Tibial nerve (tissue), 4 donors: ENCODE data around the gene STXBP6. TPM values are rescaled to one million over a fixed set of nuclear protein-coding genes. Genes with fewer than 3 reads are reported as not detected.

Source experiments
- DNase-seq, 2 donors: peaks; one replicate each; pipeline ENCODE4 v3.0.0-alpha.2; 2019; ENCODE audit warnings: low spot score in 2 of 2
- H3K27ac ChIP-seq, 4 donors: fragments of 200-600 bp; sonication (generic) in 3 of 4; one replicate each; pipeline ENCODE4 v1.5.1; 2017 to 2019; ENCODE audit warnings: mild to moderate bottlenecking in 1 of 4
- H3K27me3 ChIP-seq, 2 donors: fragments of 200-600 bp; sonication (generic) in 1 of 2; one replicate each; pipeline versions ENCODE4 v1.5.1 to v1.6.0; 2017 to 2019
- H3K36me3 ChIP-seq, 3 donors: fragments of 200-600 bp; sonication (generic); one replicate each; pipeline ENCODE4 v1.5.1; 2018 to 2019
- H3K4me1 ChIP-seq, 4 donors: fragments of 200-600 bp; sonication (generic) in 3 of 4; one replicate each; pipeline ENCODE4 v1.5.1; 2017 to 2019
- H3K4me3 ChIP-seq, 4 donors: fragments of 200-600 bp; sonication (generic) in 3 of 4; one replicate each; pipeline ENCODE4 v1.5.1; 2017 to 2019; ENCODE audit warnings: mild to moderate bottlenecking in 1 of 4, moderate library complexity in 1 of 4
- H3K9me3 ChIP-seq, 4 donors: fragments of 200-600 bp; sonication (generic) in 3 of 4; one replicate each; pipeline ENCODE4 v1.5.1; 2017 to 2019
- EP300 ChIP-seq, 2 donors: sonication (generic); formaldehyde crosslinking; IDR thresholded peaks; one replicate each; pipeline ENCODE4 v1.6.1; 2017; ENCODE audit warnings: antibody characterized with exemption in 2 of 2, mild to moderate bottlenecking in 1 of 2
- POLR2A ChIP-seq, 2 donors: fragments of 450-650 bp; IDR thresholded peaks; one replicate each; pipeline ENCODE4 v1.6.1; 2017; ENCODE audit warnings: antibody characterized with exemption in 2 of 2, mild to moderate bottlenecking in 2 of 2, moderate library complexity in 2 of 2
- WGBS, 2 donors: methylation state at CpG; one replicate each; pipeline ENCODE4 v1.1.5; 2018; 5-methylcytosine and 5-hydroxymethylcytosine counted together
- total RNA-seq, 4 donors: library from RNA; depleted of rRNA; stranded (reverse); fragments of >200 nt; gene quantifications; one replicate each; pipeline ENCODE4 v1.1.0, GENCODE V29; 2016
- TF ChIP-seq, protein P1 (sequence below), 5 experiments: fragments of 200-600 bp in 3 of 5; fragments of 450-650 bp in 2 of 5; sonication (generic) in 3 of 5; IDR thresholded peaks; one replicate each; pipeline ENCODE4 v1.5.1; 2016 to 2019; ENCODE audit warnings: antibody characterized with exemption in 5 of 5, mild to moderate bottlenecking in 3 of 5, moderate library complexity in 2 of 5

The STXBP6 gene
- total RNA-seq, 4 donors from 2014 or later, result 12.6 to 42.6 (median 33.5) TPM

DNA sequence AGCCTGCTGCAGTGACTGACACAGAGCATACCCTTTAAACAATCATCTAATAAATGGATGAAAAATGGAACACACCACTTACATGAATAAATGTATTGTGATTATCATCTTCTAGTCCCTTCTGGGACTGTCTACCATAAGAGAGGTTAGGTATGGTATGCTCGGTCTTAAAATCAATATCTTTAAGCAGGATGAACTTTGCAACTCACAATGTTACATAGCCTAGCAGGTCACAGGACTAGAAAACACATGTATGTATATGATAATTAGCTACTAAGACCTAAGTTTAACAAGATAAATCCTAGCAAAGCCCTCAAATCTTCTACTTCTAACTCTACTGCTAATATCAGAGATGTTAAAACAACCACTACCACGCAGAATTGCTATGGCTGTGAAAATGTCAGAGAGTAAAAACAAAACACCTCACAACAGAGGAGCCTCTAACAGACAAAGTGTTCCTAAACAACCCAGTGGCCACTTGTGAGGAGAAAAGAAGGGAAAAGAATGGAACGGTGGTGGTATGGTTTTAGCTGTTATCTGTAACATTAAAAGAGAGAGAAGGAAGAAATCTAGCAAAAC lies 139.4 kb downstream of the STXBP6 start:
- no peak for DNase-seq
- TF ChIP-seq, protein P1, sequence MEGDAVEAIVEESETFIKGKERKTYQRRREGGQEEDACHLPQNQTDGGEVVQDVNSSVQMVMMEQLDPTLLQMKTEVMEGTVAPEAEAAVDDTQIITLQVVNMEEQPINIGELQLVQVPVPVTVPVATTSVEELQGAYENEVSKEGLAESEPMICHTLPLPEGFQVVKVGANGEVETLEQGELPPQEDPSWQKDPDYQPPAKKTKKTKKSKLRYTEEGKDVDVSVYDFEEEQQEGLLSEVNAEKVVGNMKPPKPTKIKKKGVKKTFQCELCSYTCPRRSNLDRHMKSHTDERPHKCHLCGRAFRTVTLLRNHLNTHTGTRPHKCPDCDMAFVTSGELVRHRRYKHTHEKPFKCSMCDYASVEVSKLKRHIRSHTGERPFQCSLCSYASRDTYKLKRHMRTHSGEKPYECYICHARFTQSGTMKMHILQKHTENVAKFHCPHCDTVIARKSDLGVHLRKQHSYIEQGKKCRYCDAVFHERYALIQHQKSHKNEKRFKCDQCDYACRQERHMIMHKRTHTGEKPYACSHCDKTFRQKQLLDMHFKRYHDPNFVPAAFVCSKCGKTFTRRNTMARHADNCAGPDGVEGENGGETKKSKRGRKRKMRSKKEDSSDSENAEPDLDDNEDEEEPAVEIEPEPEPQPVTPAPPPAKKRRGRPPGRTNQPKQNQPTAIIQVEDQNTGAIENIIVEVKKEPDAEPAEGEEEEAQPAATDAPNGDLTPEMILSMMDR (IDR thresholded peaks at IDR 0.05), result no peak
- TF ChIP-seq EP300 (IDR thresholded peaks at IDR 0.05) (no peak), POLR2A (IDR thresholded peaks at IDR 0.05) (no peak)
- WGBS, 2 donors, result 89 to 93% methylated on average over 3 of the region's 3 CpGs
- Histone ChIP-seq H3K4me1 (peaks cover 0 to 19% (median 6%) of the 10 kb centered on the region in 4 donors), H3K4me3 (no peak overlapping the region), H3K27me3 (no peaks in the 10 kb centered on the region), H3K9me3 (no peaks in the 10 kb centered on the region), H3K36me3 (no peaks in the 10 kb centered on the region), H3K27ac (no peak overlapping the region)

DNA sequence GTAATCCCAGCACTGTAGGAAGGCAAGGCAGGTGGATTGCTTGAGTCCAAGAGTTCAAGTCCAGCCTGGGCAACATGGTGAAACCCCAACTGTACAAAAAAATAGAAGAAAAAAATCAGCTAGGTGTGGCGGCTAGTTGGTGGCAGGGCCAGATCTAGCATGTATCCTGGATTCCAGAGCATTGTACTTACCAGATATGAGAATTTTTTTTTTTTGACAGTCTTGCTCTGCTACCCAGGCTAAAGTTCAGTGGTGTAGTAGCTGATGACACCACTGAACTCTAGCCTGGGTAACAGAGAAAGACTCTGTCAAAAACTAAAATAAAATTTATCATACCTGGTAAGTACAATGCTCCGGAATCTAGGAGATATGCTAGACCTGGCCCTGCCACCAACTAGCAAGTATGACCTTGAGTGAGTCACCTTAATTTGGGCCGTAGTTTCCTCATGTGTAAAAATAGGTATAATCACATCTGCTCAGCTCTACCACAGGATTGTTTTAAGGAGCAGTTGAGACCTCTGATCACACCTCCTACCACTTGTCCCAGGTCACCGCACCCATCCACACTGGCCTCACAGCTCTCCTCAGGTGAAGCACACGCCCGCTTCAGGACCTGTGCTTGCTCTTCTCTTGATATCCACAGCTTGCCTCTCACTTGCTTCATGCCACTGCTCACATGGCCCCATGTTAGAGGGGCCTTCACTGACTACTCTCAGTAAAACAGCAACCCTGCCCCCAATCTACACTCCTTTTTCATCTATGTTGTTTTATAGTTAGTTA lies 140.2 kb downstream of the STXBP6 start:
- Histone ChIP-seq H3K27ac (no peak overlapping the region), H3K9me3 (no peaks in the 10 kb centered on the region), H3K36me3 (no peaks in the 10 kb centered on the region), H3K4me3 (no peak overlapping the region), H3K4me1 (peaks cover 0 to 19% (median 6%) of the 10 kb centered on the region in 4 donors), H3K27me3 (no peaks in the 10 kb centered on the region)
- no peak for DNase-seq
- WGBS, 2 donors, result 97 to 98% methylated on average over 6 of the region's 6 CpGs
- TF ChIP-seq, protein P1 (IDR thresholded peaks at IDR 0.05), result no peak
- no peak for TF ChIP-seq POLR2A (IDR thresholded peaks at IDR 0.05)
- TF ChIP-seq EP300 (IDR thresholded peaks at IDR 0.05), result no peak

DNA sequence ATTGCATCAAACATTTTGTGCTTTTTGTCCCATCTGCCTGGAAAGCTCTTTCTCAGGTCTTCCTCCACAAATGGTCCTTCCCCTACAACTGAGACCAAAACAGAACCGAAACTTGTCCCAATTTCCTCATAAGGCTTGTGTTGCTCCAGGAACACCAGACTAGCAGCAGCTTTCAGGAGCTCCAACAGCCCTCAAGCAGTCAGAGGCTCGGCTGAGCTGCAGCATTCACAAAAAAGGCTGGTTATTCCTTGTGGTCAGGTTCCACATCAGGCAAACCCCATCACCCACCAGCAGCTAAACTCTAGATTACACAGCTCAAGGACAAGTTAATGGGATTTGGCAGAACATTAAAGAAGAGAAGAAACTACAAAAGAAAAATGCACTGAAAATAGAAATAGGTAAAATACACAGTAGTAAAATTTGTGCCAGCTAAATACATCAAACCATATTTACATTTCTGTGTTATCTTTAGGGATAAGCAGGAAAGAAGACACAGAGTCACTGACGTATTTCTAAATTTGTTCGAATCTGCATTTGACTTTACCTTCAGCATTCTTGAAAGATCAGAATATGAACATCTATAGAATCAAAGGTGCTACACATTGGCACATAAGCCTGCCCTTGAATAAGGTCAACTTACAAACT lies 141.2 kb downstream of the STXBP6 start:
- no peak overlapping the region for H3K27ac ChIP-seq
- peak in 1 of 2 donors; percentile 74 for TF ChIP-seq EP300 (IDR thresholded peaks at IDR 0.05)
- TF ChIP-seq, protein P1 (IDR thresholded peaks at IDR 0.05), result no peak
- no peaks in the 10 kb centered on the region for H3K36me3 ChIP-seq
- WGBS, 2 donors, result 84 to 86% methylated on average over 4 of the region's 4 CpGs
- DNase-seq, result no peak
- no peak overlapping the region for H3K4me3 ChIP-seq
- H3K9me3 ChIP-seq, result no peaks in the 10 kb centered on the region
- H3K27me3 ChIP-seq, result no peaks in the 10 kb centered on the region
- H3K4me1 ChIP-seq, result peaks cover 0 to 21% (median 6%) of the 10 kb centered on the region in 4 donors

DNA sequence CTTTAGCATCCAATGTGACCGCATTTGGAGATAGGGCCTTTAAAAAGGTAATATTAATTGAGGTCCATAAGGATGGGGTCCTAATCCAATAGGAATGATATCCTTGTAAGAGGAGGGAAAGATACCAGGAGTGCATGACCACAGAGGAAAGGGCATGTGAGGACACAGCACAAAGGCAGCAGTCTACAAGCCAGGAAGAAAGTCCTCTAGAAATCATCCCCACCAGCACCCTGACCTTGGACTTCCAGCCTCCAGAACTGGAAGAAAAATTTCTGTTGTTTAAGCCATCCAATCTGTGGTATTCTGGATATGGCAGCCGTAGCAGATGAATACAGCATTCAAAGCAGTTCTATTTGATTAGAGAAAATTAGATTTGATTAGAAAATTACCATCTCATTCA lies 145.4 kb downstream of the STXBP6 start:
- Histone ChIP-seq H3K27me3 (no peaks in the 10 kb centered on the region), H3K4me1 (peaks cover 0 to 26% (median 0%) of the 10 kb centered on the region in 4 donors), H3K36me3 (no peaks in the 10 kb centered on the region), H3K4me3 (no peak overlapping the region), H3K27ac (no peak overlapping the region), H3K9me3 (no peaks in the 10 kb centered on the region)
- 94 to 97% methylated on average over 2 of the region's 2 CpGs for WGBS, 2 donors
- no peak for TF ChIP-seq POLR2A (IDR thresholded peaks at IDR 0.05)
- TF ChIP-seq, protein P1 (IDR thresholded peaks at IDR 0.05), result no peak
- no peak for TF ChIP-seq EP300 (IDR thresholded peaks at IDR 0.05)
- DNase-seq, result no peak

DNA sequence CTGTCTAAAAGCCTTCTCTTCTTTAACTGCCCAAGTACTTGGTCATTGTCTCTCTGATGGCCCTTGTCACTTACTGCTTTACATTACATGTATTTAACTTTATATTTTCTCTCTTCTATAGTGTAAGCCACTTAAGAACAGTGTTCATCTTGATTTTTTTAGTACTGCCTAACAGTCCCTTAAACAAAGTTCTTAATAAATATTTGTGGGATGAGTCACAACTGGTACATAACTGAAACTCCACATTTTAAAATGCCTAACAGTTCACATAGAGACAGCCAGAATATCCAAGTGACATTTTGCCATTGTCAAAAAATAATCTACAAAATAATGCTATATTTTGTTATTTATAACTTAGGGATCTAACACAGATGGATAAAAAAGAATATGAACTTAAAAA lies 146.6 kb downstream of the STXBP6 start:
- Histone ChIP-seq H3K27ac (no peak overlapping the region), H3K4me3 (no peak overlapping the region), H3K36me3 (no peaks in the 10 kb centered on the region), H3K27me3 (no peaks in the 10 kb centered on the region), H3K4me1 (peaks cover 0 to 29% (median 0%) of the 10 kb centered on the region in 4 donors), H3K9me3 (no peaks in the 10 kb centered on the region)
- DNase-seq, result no peak
- TF ChIP-seq, protein P1 (IDR thresholded peaks at IDR 0.05), result no peak
- TF ChIP-seq POLR2A (IDR thresholded peaks at IDR 0.05) (no peak), EP300 (IDR thresholded peaks at IDR 0.05) (no peak)
